MG63 (cell line): ENCODE results near the gene KLB. TPM values are rescaled to one million over a fixed set of nuclear protein-coding genes. Genes with fewer than 3 reads are reported as not detected.

Experiments
- DNase-seq: peaks from one replicate; pipeline ENCODE4 v3.0.0-alpha.2; 2020
- H3K27me3 ChIP-seq: fragments of 250-450 bp; sonication (Bioruptor Pico); 2 replicates; pipeline ENCODE4 v1.5.1; 2020; ENCODE audit warnings: mild to moderate bottlenecking, moderate library complexity
- H3K36me3 ChIP-seq: fragments of 250-450 bp; sonication (Bioruptor Pico); 2 replicates; pipeline ENCODE4 v1.5.1; 2020; ENCODE audit warnings: mild to moderate bottlenecking, moderate library complexity
- H3K4me3 ChIP-seq: fragments of 250-450 bp; sonication (Bioruptor Pico); 2 replicates; pipeline ENCODE4 v1.5.1; 2020; ENCODE audit warnings: mild to moderate bottlenecking, moderate library complexity
- H3K9me3 ChIP-seq: fragments of 250-450 bp; sonication (Bioruptor Pico); 2 replicates; pipeline ENCODE4 v1.5.1; 2020; ENCODE audit warnings: mild to moderate bottlenecking, moderate library complexity
- total RNA-seq: library from RNA; depleted of rRNA; stranded (reverse); fragments of >200 nt; shearing (Covaris generic); gene quantifications from 2 replicates; pipeline ENCODE4 v1.2.3, GENCODE V29; 2014; ENCODE audit warnings: low replicate concordance; rRNA removed

Gene KLB
- total RNA-seq, 1 experiment from 2014 or later, result not detected

DNA sequence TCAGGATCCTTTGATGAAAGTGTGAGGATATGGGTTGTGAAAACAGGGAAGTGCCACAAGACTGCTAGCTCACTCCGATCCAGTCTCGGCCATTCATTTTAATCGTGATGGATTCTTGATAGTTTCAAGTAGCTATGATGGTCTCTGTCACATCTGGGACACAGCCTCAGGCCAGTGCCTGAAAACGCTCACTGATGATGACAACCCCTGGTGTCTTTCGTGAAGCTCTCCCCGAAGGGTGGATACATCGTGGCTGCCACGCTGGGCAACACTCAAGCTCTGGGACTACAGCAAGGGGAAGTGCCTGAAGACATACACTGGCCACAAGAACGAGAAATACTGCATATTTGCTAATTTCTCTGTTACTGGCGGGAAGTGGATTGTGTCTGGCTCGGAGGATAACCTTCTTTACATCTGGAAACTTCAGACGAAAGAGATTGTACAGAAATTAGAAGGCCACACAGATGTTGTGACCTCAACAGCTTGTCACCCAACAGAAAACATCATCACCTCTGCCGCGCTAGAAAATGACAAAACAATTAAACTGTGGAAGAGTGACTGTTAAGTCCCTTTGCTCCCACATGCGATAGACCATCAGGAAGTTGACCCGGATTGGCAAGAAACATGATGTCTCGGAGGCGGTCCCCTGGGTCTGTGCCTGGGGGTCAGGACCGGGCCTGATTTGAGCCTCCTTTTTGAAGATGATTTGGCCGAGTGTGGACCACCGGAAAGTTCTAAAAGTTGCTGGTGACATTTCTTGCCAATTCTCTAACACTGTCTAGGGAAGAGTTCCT lies 74.4 kb downstream of the KLB start:
- Histone ChIP-seq H3K27me3 (no peaks in the 10 kb centered on the region), H3K36me3 (no peaks in the 10 kb centered on the region), H3K4me3 (no peak overlapping the region), H3K9me3 (no peaks in the 10 kb centered on the region)
- DNase-seq, result no peak

GRCh38 chr4:39484582-39485272 lies 78.0 kb downstream of the KLB start:
- Histone ChIP-seq H3K36me3 (no peaks in the 10 kb centered on the region), H3K27me3 (no peaks in the 10 kb centered on the region), H3K9me3 (no peaks in the 10 kb centered on the region)

DNA sequence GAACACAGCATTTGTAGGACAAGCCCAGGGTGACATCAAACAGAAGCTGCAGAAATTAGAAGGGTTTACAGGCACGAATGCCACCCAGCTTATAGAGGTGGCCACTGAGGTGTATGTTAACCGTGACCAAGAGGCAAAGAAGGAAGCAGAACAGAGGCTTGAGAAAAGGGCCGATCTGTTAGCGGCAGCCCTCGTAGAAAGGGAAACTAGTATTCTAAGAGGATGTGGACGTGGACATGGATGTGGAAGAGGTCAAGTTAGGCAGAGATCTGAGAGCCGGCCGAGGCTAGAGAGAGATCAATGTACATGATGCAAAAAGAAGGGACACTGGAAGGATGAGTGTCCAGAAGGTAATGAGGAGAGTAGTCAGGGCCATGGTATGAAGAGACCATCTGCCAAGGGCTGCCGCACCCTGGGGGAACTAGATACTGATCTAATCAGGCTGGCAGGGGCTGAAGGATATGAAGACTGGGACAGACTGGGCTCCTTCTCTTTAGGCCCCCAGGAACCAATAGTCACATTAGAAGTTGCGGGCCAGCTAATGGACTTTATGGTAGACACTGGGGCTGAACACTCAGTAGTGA lies 79.6 kb downstream of the KLB start:
- no peaks in the 10 kb centered on the region for H3K27me3 ChIP-seq
- H3K4me3 ChIP-seq, result no peak overlapping the region
- H3K9me3 ChIP-seq, result no peaks in the 10 kb centered on the region
- DNase-seq, result no peak
- no peaks in the 10 kb centered on the region for H3K36me3 ChIP-seq

More at GRCh38 chr4:39484582-39485272, 78.0 kb downstream of the KLB start:
- no peak overlapping the region for H3K4me3 ChIP-seq
- DNase-seq, result no peak

DNA sequence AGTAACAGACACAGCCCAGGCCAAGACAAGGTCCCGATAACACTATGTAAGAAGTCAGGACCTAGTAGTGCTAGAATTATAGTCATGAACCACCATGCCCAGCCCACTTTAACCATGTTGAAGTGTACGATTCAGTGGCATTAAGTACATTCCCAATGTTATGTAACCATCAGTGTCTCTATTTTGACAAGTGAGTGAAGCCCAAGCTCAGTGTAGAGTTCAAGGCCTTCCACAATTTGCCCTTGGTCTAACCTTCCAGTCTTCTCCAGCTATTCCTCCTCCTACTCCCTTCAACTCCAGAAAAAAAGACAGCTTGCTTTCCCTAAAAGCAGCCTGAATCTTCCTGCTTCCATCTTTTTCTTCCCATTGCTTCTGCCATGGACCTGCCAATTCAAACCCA lies 83.6 kb downstream of the KLB start:
- Histone ChIP-seq H3K9me3 (no peaks in the 10 kb centered on the region), H3K4me3 (no peak overlapping the region), H3K36me3 (no peaks in the 10 kb centered on the region), H3K27me3 (no peaks in the 10 kb centered on the region)
- DNase-seq, result no peak

DNA sequence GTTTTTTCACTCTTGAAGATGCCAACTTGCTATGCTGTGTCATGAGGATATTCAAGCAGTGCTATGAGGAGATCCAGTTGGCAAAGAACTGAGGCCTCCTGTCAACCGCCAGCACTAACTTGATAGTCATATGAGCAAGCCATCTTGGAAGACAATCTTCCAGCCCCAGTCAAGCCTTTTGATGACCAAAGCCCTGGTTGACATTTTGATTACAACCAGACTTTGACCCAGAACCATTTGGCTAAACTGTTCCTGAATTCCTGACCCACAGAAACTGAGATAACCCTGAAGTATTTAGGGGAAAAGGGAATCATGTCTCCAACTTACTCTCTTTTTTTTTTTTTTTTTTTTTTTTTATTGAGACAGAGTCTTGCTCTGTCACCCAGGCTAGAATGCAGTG lies 87.6 kb downstream of the KLB start:
- Histone ChIP-seq H3K4me3 (no peak overlapping the region), H3K27me3 (no peaks in the 10 kb centered on the region), H3K36me3 (peaks cover 8% of the 10 kb centered on the region), H3K9me3 (no peaks in the 10 kb centered on the region)
- DNase-seq, result no peak

- no peak overlapping the region for H3K4me3 ChIP-seq
- no peak for DNase-seq
- H3K36me3 ChIP-seq, result peaks cover 11% of the 10 kb centered on the region
- H3K9me3 ChIP-seq, result no peaks in the 10 kb centered on the region
- H3K27me3 ChIP-seq, result no peaks in the 10 kb centered on the region
Observed at GRCh38 chr4:39495446-39496213, 88.9 kb downstream of the KLB start.

DNA sequence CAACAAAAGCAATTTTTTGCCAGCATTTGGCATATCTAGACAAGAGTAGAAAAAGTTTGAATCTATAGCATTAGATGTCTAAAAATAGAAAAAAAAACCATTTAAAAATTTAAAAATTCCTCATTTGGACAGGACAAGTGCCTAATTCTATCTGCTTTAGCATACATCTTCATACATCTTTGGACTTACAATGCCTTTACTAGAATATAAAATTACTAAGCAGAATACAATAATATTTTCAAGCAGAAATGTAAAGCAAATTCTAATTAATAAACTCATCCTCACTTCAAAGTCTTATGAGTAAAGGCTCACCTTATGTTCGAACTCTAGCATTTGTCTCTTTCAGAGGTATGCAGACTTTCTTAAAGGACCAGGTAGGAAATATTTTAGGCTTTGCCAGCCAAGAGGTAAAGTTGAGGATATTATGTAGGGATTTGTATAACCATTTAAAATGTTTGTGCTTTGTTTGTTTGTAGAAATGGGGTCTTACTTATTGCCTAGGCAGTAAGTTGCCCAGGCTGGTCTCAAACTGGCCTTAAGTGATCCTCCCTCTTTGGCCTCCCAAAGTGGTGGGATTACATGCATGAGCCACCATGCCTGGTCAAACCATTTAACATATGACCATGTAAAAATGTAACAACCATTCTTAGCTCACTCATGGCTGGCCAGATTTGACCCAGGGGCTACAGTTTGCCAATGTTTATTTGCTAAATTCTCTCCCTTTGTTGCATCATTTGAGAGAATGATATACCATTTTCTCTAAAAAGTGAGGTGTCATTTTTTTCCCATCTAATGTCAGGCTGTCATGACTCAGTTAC lies 91.4 kb downstream of the KLB start:
- Histone ChIP-seq H3K4me3 (no peak overlapping the region), H3K27me3 (no peaks in the 10 kb centered on the region), H3K9me3 (no peaks in the 10 kb centered on the region), H3K36me3 (peaks cover 15% of the 10 kb centered on the region)
- DNase-seq, result no peak

DNA sequence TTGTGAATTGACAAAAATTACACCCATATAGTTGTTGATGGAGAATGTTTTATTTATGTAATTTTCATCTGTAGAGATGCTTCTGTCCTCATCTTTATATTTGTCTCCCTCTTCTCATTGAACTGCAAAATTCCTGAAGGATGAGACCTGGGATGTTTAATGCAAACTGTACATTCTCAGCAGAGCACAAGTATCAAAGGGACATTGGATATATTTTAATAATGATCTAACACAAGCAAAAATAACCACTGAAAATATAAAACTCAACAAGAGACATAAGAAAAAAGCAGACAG lies 91.9 kb downstream of the KLB start:
- Histone ChIP-seq H3K4me3 (no peak overlapping the region), H3K9me3 (no peaks in the 10 kb centered on the region), H3K27me3 (no peaks in the 10 kb centered on the region), H3K36me3 (peaks cover 18% of the 10 kb centered on the region)
- DNase-seq, result no peak

Other genes starting within 250 kb of the KLB start
- gene WDR19, start 224.4 kb upstream of the KLB start, total RNA-seq, result 4.4 and 15.9 TPM in 2 replicates
- gene RFC1, start 40.6 kb upstream of the KLB start, total RNA-seq, result 35.6 and 46.0 TPM in 2 replicates
- 1,371 and 1,840 TPM in 2 replicates for gene RPL9, start 52.0 kb downstream of the KLB start, total RNA-seq
- gene LIAS, start 52.1 kb downstream of the KLB start, total RNA-seq, result 16.0 and 31.4 TPM in 2 replicates
- 62.1 and 72.0 TPM in 2 replicates for gene UGDH, start 120.5 kb downstream of the KLB start, total RNA-seq
- 19.0 and 19.5 TPM in 2 replicates for gene SMIM14, start 231.9 kb downstream of the KLB start, total RNA-seq